GM19193 (cell line): Measurements from ENCODE around the gene ANO1.

Experiments used
- POLR2A ChIP-seq: IDR thresholded peaks from 4 replicates; pipeline ENCODE4 v1.6.1; 2011; ENCODE audit not compliant: insufficient read depth, insufficient read length; ENCODE audit errors: extremely low read depth

ANO1 gene

GRCh38 chr11:70064726-70065317 is 13.3 kb upstream of the ANO1 start:
- TF ChIP-seq POLR2A, result no peak

- TF ChIP-seq POLR2A, result no peak
Measured at GRCh38 chr11:70065318-70066135, 12.6 kb upstream of the ANO1 start.

- no peak for TF ChIP-seq POLR2A
Measured at GRCh38 chr11:70066136-70066520, 12.0 kb upstream of the ANO1 start.

- no peak for TF ChIP-seq POLR2A
Measured at GRCh38 chr11:70066628-70067027, 11.5 kb upstream of the ANO1 start.

- TF ChIP-seq POLR2A, result no peak
Measured at GRCh38 chr11:70067036-70067435, 11.1 kb upstream of the ANO1 start.

GRCh38 chr11:70067591-70068341 is 10.4 kb upstream of the ANO1 start:
- no peak for TF ChIP-seq POLR2A

GRCh38 chr11:70068345-70068744 is 9.8 kb upstream of the ANO1 start:
- TF ChIP-seq POLR2A, result no peak

- TF ChIP-seq POLR2A, result no peak
Measured at GRCh38 chr11:70068950-70069349, 9.2 kb upstream of the ANO1 start.

- no peak for TF ChIP-seq POLR2A
Measured at GRCh38 chr11:70070706-70071105, 7.4 kb upstream of the ANO1 start.

GRCh38 chr11:70071996-70072395 is 6.1 kb upstream of the ANO1 start:
- no peak for TF ChIP-seq POLR2A

- TF ChIP-seq POLR2A, result no peak
Measured at GRCh38 chr11:70072461-70072860, 5.7 kb upstream of the ANO1 start.

- no peak for TF ChIP-seq POLR2A
Measured at GRCh38 chr11:70072861-70073755, 5.0 kb upstream of the ANO1 start.

- no peak for TF ChIP-seq POLR2A
Measured at GRCh38 chr11:70073871-70074371, 4.2 kb upstream of the ANO1 start.

- TF ChIP-seq POLR2A, result no peak
Measured at GRCh38 chr11:70074746-70075145, 3.4 kb upstream of the ANO1 start.
